GM23338 (cell line): ENCODE results near the gene AP1G1. TPM values are rescaled to one million over a fixed set of nuclear protein-coding genes. Genes with fewer than 3 reads are reported as not detected.

Experiments
- ATAC-seq: fragments of 200-7000 bp; cut with Tn5 transposase; 3 replicates; pipeline ENCODE4 v1.9.1; 2020
- DNase-seq: peaks from one replicate; pipeline ENCODE4 v3.0.0-alpha.2; 2015; ENCODE audit warnings: low spot score
- H2AFZ ChIP-seq: fragments of 200-600 bp; sonication (generic); 2 replicates; pipeline ENCODE4 v1.8.0; 2016; ENCODE audit warnings: antibody characterized with exemption, mild to moderate bottlenecking, moderate library complexity
- H3F3A ChIP-seq: fragments of 200-600 bp; sonication (generic); replicated peaks from 2 replicates; pipeline ENCODE4 v1.8.0; 2017; ENCODE audit warnings: antibody characterized with exemption, mixed run types, low read depth
- H3K27ac ChIP-seq: fragments of 200-600 bp; sonication (generic); 2 replicates; pipeline ENCODE4 v1.6.1; 2016; ENCODE audit warnings: low read depth
- H3K27me3 ChIP-seq: fragments of 200-600 bp; sonication (generic); 2 replicates; pipeline ENCODE4 v1.8.0; 2016; ENCODE audit warnings: mild to moderate bottlenecking, mixed run types, moderate library complexity; ENCODE audit not compliant: insufficient read depth
- H3K36me3 ChIP-seq: fragments of 200-600 bp; sonication (generic); 2 replicates; pipeline ENCODE4 v1.8.0; 2016; ENCODE audit warnings: mild to moderate bottlenecking; ENCODE audit not compliant: insufficient read depth
- H3K4me1 ChIP-seq: fragments of 200-600 bp; sonication (generic); 2 replicates; pipeline ENCODE4 v1.8.0; 2016; ENCODE audit warnings: mild to moderate bottlenecking, moderate library complexity; ENCODE audit not compliant: insufficient read depth
- H3K4me2 ChIP-seq: fragments of 200-600 bp; sonication (generic); 2 replicates; pipeline ENCODE4 v1.7.1; 2017; ENCODE audit warnings: mixed run types
- H3K4me3 ChIP-seq: fragments of 200-600 bp; sonication (generic); 2 replicates; pipeline ENCODE4 v1.6.1; 2016; ENCODE audit warnings: mixed run types
- H3K79me2 ChIP-seq: fragments of 200-600 bp; sonication (generic); replicated peaks from 2 replicates; pipeline ENCODE4 v1.8.0; 2017; ENCODE audit warnings: mild to moderate bottlenecking; ENCODE audit not compliant: insufficient read depth
- H3K9me2 ChIP-seq: fragments of 200-600 bp; sonication (generic); 2 replicates; pipeline ENCODE4 v1.8.0; 2017; ENCODE audit not compliant: insufficient read depth
- H4K20me1 ChIP-seq: fragments of 200-600 bp; sonication (generic); replicated peaks from 2 replicates; pipeline ENCODE4 v1.8.0; 2017; ENCODE audit warnings: mild to moderate bottlenecking; ENCODE audit not compliant: insufficient read depth
- H3K27ac Mint-ChIP-seq: 2 replicates; pipeline ENCODE4 v1.8.0; 2020; ENCODE audit warnings: inconsistent platforms, mild to moderate bottlenecking, moderate library complexity, mixed read lengths
- H3K27me3 Mint-ChIP-seq: 3 replicates; pipeline ENCODE4 v1.8.0; 2022; ENCODE audit warnings: low read depth, mild to moderate bottlenecking, moderate library complexity, mixed read lengths, inconsistent platforms; ENCODE audit not compliant: insufficient read depth, poor library complexity
- H3K36me3 Mint-ChIP-seq: 3 replicates; pipeline ENCODE4 v1.8.0; 2021; ENCODE audit warnings: low read depth, mild to moderate bottlenecking, inconsistent platforms, moderate library complexity, mixed read lengths
- H3K4me1 Mint-ChIP-seq: 3 replicates; pipeline ENCODE4 v1.8.0; 2020; ENCODE audit warnings: mild to moderate bottlenecking, inconsistent platforms, mixed read lengths
- H3K4me3 Mint-ChIP-seq: 3 replicates; pipeline ENCODE4 v1.8.0; 2021; ENCODE audit warnings: moderate library complexity, mild to moderate bottlenecking, inconsistent platforms, mixed read lengths
- H3K9me3 Mint-ChIP-seq: 3 replicates; pipeline ENCODE4 v1.8.0; 2020; ENCODE audit warnings: moderate library complexity, mild to moderate bottlenecking, inconsistent platforms, mixed read lengths
- CREB1 ChIP-seq: fragments of 250-450 bp; sonication (Bioruptor Pico); IDR thresholded peaks from 2 replicates; pipeline ENCODE4 v1.5.0; 2020; ENCODE audit warnings: low read depth, mild to moderate bottlenecking, moderate library complexity
- CTCF ChIP-seq, 2 experiments: fragments of 200-600 bp in 1 of 2; sonication (generic) in 1 of 2; conservative IDR thresholded peaks; 2 replicates each; pipeline versions ENCODE4 v1.5.1 to v1.6.1; 2016 to 2017; ENCODE audit warnings: antibody characterized with exemption in 2 of 2, low read depth in 2 of 2, mild to moderate bottlenecking in 2 of 2, moderate library complexity in 1 of 2
- ETS1 ChIP-seq: IDR thresholded peaks from 2 replicates; pipeline ENCODE4 v1.6.1; 2016; ENCODE audit warnings: antibody characterized with exemption
- EZH2 ChIP-seq: fragments of 200-600 bp; sonication (generic); IDR thresholded peaks from one replicate; pipeline ENCODE4 v1.8.0; 2017; ENCODE audit warnings: antibody characterized with exemption, mild to moderate bottlenecking, low read depth; ENCODE audit not compliant: unreplicated experiment
- EZH2phosphoT487 ChIP-seq: fragments of 200-600 bp; sonication (generic); IDR thresholded peaks from one replicate; pipeline ENCODE4 v1.8.1; 2018; ENCODE audit warnings: antibody characterized with exemption; ENCODE audit not compliant: unreplicated experiment
- JUNB ChIP-seq: IDR thresholded peaks from one replicate; pipeline ENCODE4 v1.6.1; 2016; ENCODE audit warnings: antibody characterized with exemption; ENCODE audit not compliant: unreplicated experiment
- NANOG ChIP-seq: IDR thresholded peaks from 2 replicates; pipeline ENCODE4 v1.6.1; 2016; ENCODE audit warnings: antibody characterized with exemption, borderline replicate concordance
- POLR2AphosphoS5 ChIP-seq: IDR thresholded peaks from 2 replicates; pipeline ENCODE4 v1.6.1; 2016; ENCODE audit warnings: antibody characterized with exemption, low read depth
- REST ChIP-seq: IDR thresholded peaks from one replicate; pipeline ENCODE4 v1.6.1; 2018; ENCODE audit warnings: antibody characterized with exemption; ENCODE audit not compliant: unreplicated experiment
- STAT1 ChIP-seq: IDR thresholded peaks from one replicate; pipeline ENCODE4 v1.6.1; 2016; ENCODE audit warnings: antibody characterized with exemption; ENCODE audit not compliant: unreplicated experiment
- ZNF114 ChIP-seq: fragments of 250-450 bp; sonication (Bioruptor Pico); IDR thresholded peaks from 2 replicates; pipeline ENCODE4 v1.5.0; 2020; ENCODE audit warnings: mild to moderate bottlenecking, moderate library complexity
- ZNF331 ChIP-seq: fragments of 250-450 bp; sonication (Bioruptor Pico); IDR thresholded peaks from 2 replicates; pipeline ENCODE4 v1.5.0; 2020; ENCODE audit warnings: low read depth, mild to moderate bottlenecking, moderate library complexity
- ZNF462 ChIP-seq: fragments of 250-450 bp; sonication (Bioruptor Pico); IDR thresholded peaks from 2 replicates; pipeline ENCODE4 v1.5.0; 2020; ENCODE audit warnings: mild to moderate bottlenecking, moderate library complexity
- polyA plus RNA-seq: library from polyadenylated mRNA; unstranded; fragments of >200 nt; fragmentation: Nextera tagmentation; extraction: Ambion mirVana; gene quantifications from 2 replicates; pipeline ENCODE4 v1.2.1, GENCODE V29; 2016
- total RNA-seq: library from RNA; depleted of rRNA; stranded (reverse); fragments of >200 nt; shearing (Covaris generic); gene quantifications from 2 replicates; pipeline ENCODE4 v1.2.3, GENCODE V29; 2014

AP1G1 gene
- total and polyA plus RNA-seq, 2 experiments from 2014 or later = 16.3 to 73.3 TPM

- no peaks in the 10 kb centered on the region for H3K27me3 ChIP-seq
- H3K4me2 ChIP-seq = no peak overlapping the region
- H3K4me3 ChIP-seq = no peak overlapping the region
- H3K79me2 ChIP-seq = peaks cover 26% of the 10 kb centered on the region
- no peak overlapping the region for H2AFZ ChIP-seq
- DNase-seq (no peak), ATAC-seq (no peak)
- H3K4me1 ChIP-seq = peaks cover 6% of the 10 kb centered on the region
- no peaks in the 10 kb centered on the region for H3K36me3 ChIP-seq
- Mint-ChIP-seq H3K4me3 (no peak overlapping the region), H3K4me1 (peaks cover 9% of the 10 kb centered on the region; the same call in 2 of the 3 replicates), H3K9me3 (no peaks in the 10 kb centered on the region), H3K27ac (no peak overlapping the region), H3K27me3 (peaks cover 7% of the 10 kb centered on the region), H3K36me3 (peaks cover 7% of the 10 kb centered on the region)
- peaks cover 6% of the 10 kb centered on the region for H4K20me1 ChIP-seq
- no peaks in the 10 kb centered on the region for H3K9me2 ChIP-seq
- no peaks in the 10 kb centered on the region; the same call in 1 of the 2 replicates for H3F3A ChIP-seq
- no peak for TF ChIP-seq ZNF462
- no peak for TF ChIP-seq REST
- TF ChIP-seq EZH2 = no peak
- no peak for TF ChIP-seq CREB1 (CRISPR knock-in tag)
- TF ChIP-seq STAT1 = no peak
- TF ChIP-seq CTCF (conservative IDR thresholded peaks at IDR 0.05; ENCODE audit: low read depth in 2 of 2) = no peak
- TF ChIP-seq EZH2phosphoT487 = no peak
- TF ChIP-seq ZNF331 (CRISPR knock-in tag) = no peak
- no peak for TF ChIP-seq ZNF114 (CRISPR knock-in tag)
- TF ChIP-seq JUNB = no peak
- no peak for TF ChIP-seq ETS1
- no peak for TF ChIP-seq NANOG
- TF ChIP-seq POLR2AphosphoS5 = no peak
- no peak overlapping the region for H3K27ac ChIP-seq
Measured at GRCh38 chr16:71843572-71843971, 34.9 kb upstream of the AP1G1 start.
